GM23338 (cell line): ENCODE measurements around the gene NRG3. TPM values are rescaled to one million over a fixed set of nuclear protein-coding genes. Genes with fewer than 3 reads are reported as not detected.

Source experiments
- ATAC-seq: fragments of 200-7000 bp; cut with Tn5 transposase; 3 replicates; pipeline ENCODE4 v1.9.1; 2020
- DNase-seq: peaks from one replicate; pipeline ENCODE4 v3.0.0-alpha.2; 2015; ENCODE audit warnings: low spot score
- H2AFZ ChIP-seq: fragments of 200-600 bp; sonication (generic); 2 replicates; pipeline ENCODE4 v1.8.0; 2016; ENCODE audit warnings: antibody characterized with exemption, mild to moderate bottlenecking, moderate library complexity
- H3F3A ChIP-seq: fragments of 200-600 bp; sonication (generic); replicated peaks from 2 replicates; pipeline ENCODE4 v1.8.0; 2017; ENCODE audit warnings: antibody characterized with exemption, mixed run types, low read depth
- H3K27ac ChIP-seq: fragments of 200-600 bp; sonication (generic); 2 replicates; pipeline ENCODE4 v1.6.1; 2016; ENCODE audit warnings: low read depth
- H3K27me3 ChIP-seq: fragments of 200-600 bp; sonication (generic); 2 replicates; pipeline ENCODE4 v1.8.0; 2016; ENCODE audit warnings: mild to moderate bottlenecking, mixed run types, moderate library complexity; ENCODE audit not compliant: insufficient read depth
- H3K36me3 ChIP-seq: fragments of 200-600 bp; sonication (generic); 2 replicates; pipeline ENCODE4 v1.8.0; 2016; ENCODE audit warnings: mild to moderate bottlenecking; ENCODE audit not compliant: insufficient read depth
- H3K4me1 ChIP-seq: fragments of 200-600 bp; sonication (generic); 2 replicates; pipeline ENCODE4 v1.8.0; 2016; ENCODE audit warnings: mild to moderate bottlenecking, moderate library complexity; ENCODE audit not compliant: insufficient read depth
- H3K4me2 ChIP-seq: fragments of 200-600 bp; sonication (generic); 2 replicates; pipeline ENCODE4 v1.7.1; 2017; ENCODE audit warnings: mixed run types
- H3K4me3 ChIP-seq: fragments of 200-600 bp; sonication (generic); 2 replicates; pipeline ENCODE4 v1.6.1; 2016; ENCODE audit warnings: mixed run types
- H3K79me2 ChIP-seq: fragments of 200-600 bp; sonication (generic); replicated peaks from 2 replicates; pipeline ENCODE4 v1.8.0; 2017; ENCODE audit warnings: mild to moderate bottlenecking; ENCODE audit not compliant: insufficient read depth
- H3K9me2 ChIP-seq: fragments of 200-600 bp; sonication (generic); 2 replicates; pipeline ENCODE4 v1.8.0; 2017; ENCODE audit not compliant: insufficient read depth
- H4K20me1 ChIP-seq: fragments of 200-600 bp; sonication (generic); replicated peaks from 2 replicates; pipeline ENCODE4 v1.8.0; 2017; ENCODE audit warnings: mild to moderate bottlenecking; ENCODE audit not compliant: insufficient read depth
- H3K27ac Mint-ChIP-seq: 2 replicates; pipeline ENCODE4 v1.8.0; 2020; ENCODE audit warnings: inconsistent platforms, mild to moderate bottlenecking, moderate library complexity, mixed read lengths
- H3K27me3 Mint-ChIP-seq: 3 replicates; pipeline ENCODE4 v1.8.0; 2022; ENCODE audit warnings: low read depth, mild to moderate bottlenecking, moderate library complexity, mixed read lengths, inconsistent platforms; ENCODE audit not compliant: insufficient read depth, poor library complexity
- H3K36me3 Mint-ChIP-seq: 3 replicates; pipeline ENCODE4 v1.8.0; 2021; ENCODE audit warnings: low read depth, mild to moderate bottlenecking, inconsistent platforms, moderate library complexity, mixed read lengths
- H3K4me1 Mint-ChIP-seq: 3 replicates; pipeline ENCODE4 v1.8.0; 2020; ENCODE audit warnings: mild to moderate bottlenecking, inconsistent platforms, mixed read lengths
- H3K4me3 Mint-ChIP-seq: 3 replicates; pipeline ENCODE4 v1.8.0; 2021; ENCODE audit warnings: moderate library complexity, mild to moderate bottlenecking, inconsistent platforms, mixed read lengths
- H3K9me3 Mint-ChIP-seq: 3 replicates; pipeline ENCODE4 v1.8.0; 2020; ENCODE audit warnings: moderate library complexity, mild to moderate bottlenecking, inconsistent platforms, mixed read lengths
- CREB1 ChIP-seq: fragments of 250-450 bp; sonication (Bioruptor Pico); IDR thresholded peaks from 2 replicates; pipeline ENCODE4 v1.5.0; 2020; ENCODE audit warnings: low read depth, mild to moderate bottlenecking, moderate library complexity
- CTCF ChIP-seq, 2 experiments: fragments of 200-600 bp in 1 of 2; sonication (generic) in 1 of 2; conservative IDR thresholded peaks; 2 replicates each; pipeline versions ENCODE4 v1.5.1 to v1.6.1; 2016 to 2017; ENCODE audit warnings: antibody characterized with exemption in 2 of 2, low read depth in 2 of 2, mild to moderate bottlenecking in 2 of 2, moderate library complexity in 1 of 2
- ETS1 ChIP-seq: IDR thresholded peaks from 2 replicates; pipeline ENCODE4 v1.6.1; 2016; ENCODE audit warnings: antibody characterized with exemption
- EZH2 ChIP-seq: fragments of 200-600 bp; sonication (generic); IDR thresholded peaks from one replicate; pipeline ENCODE4 v1.8.0; 2017; ENCODE audit warnings: antibody characterized with exemption, mild to moderate bottlenecking, low read depth; ENCODE audit not compliant: unreplicated experiment
- EZH2phosphoT487 ChIP-seq: fragments of 200-600 bp; sonication (generic); IDR thresholded peaks from one replicate; pipeline ENCODE4 v1.8.1; 2018; ENCODE audit warnings: antibody characterized with exemption; ENCODE audit not compliant: unreplicated experiment
- JUNB ChIP-seq: IDR thresholded peaks from one replicate; pipeline ENCODE4 v1.6.1; 2016; ENCODE audit warnings: antibody characterized with exemption; ENCODE audit not compliant: unreplicated experiment
- NANOG ChIP-seq: IDR thresholded peaks from 2 replicates; pipeline ENCODE4 v1.6.1; 2016; ENCODE audit warnings: antibody characterized with exemption, borderline replicate concordance
- POLR2AphosphoS5 ChIP-seq: IDR thresholded peaks from 2 replicates; pipeline ENCODE4 v1.6.1; 2016; ENCODE audit warnings: antibody characterized with exemption, low read depth
- REST ChIP-seq: IDR thresholded peaks from one replicate; pipeline ENCODE4 v1.6.1; 2018; ENCODE audit warnings: antibody characterized with exemption; ENCODE audit not compliant: unreplicated experiment
- STAT1 ChIP-seq: IDR thresholded peaks from one replicate; pipeline ENCODE4 v1.6.1; 2016; ENCODE audit warnings: antibody characterized with exemption; ENCODE audit not compliant: unreplicated experiment
- ZNF114 ChIP-seq: fragments of 250-450 bp; sonication (Bioruptor Pico); IDR thresholded peaks from 2 replicates; pipeline ENCODE4 v1.5.0; 2020; ENCODE audit warnings: mild to moderate bottlenecking, moderate library complexity
- ZNF331 ChIP-seq: fragments of 250-450 bp; sonication (Bioruptor Pico); IDR thresholded peaks from 2 replicates; pipeline ENCODE4 v1.5.0; 2020; ENCODE audit warnings: low read depth, mild to moderate bottlenecking, moderate library complexity
- ZNF462 ChIP-seq: fragments of 250-450 bp; sonication (Bioruptor Pico); IDR thresholded peaks from 2 replicates; pipeline ENCODE4 v1.5.0; 2020; ENCODE audit warnings: mild to moderate bottlenecking, moderate library complexity
- polyA plus RNA-seq: library from polyadenylated mRNA; unstranded; fragments of >200 nt; fragmentation: Nextera tagmentation; extraction: Ambion mirVana; gene quantifications from 2 replicates; pipeline ENCODE4 v1.2.1, GENCODE V29; 2016
- total RNA-seq: library from RNA; depleted of rRNA; stranded (reverse); fragments of >200 nt; shearing (Covaris generic); gene quantifications from 2 replicates; pipeline ENCODE4 v1.2.3, GENCODE V29; 2014

Gene NRG3
- total and polyA plus RNA-seq, 2 experiments from 2014 or later: 1.9 to 3.9 TPM

GRCh38 chr10:82757397-82757796, 882.4 kb downstream of the NRG3 start:
- Mint-ChIP-seq H3K36me3 (peaks cover 5% of the 10 kb centered on the region; the same call in 1 of the 3 replicates), H3K4me3 (no peak overlapping the region), H3K9me3 (no peaks in the 10 kb centered on the region; the same call in 2 of the 3 replicates), H3K27ac (peak overlapping the region; percentile 79), H3K27me3 (no peaks in the 10 kb centered on the region), H3K4me1 (peaks cover 36% of the 10 kb centered on the region)
- ATAC-seq (no peak; the same call in 2 of the 3 replicates), DNase-seq (peak; percentile 17)
- Histone ChIP-seq H4K20me1 (no peaks in the 10 kb centered on the region), H3K4me2 (0 out of 2 replicates have a peak overlapping the region, but pooled peaks have one; percentile 10), H3K27me3 (no peaks in the 10 kb centered on the region), H3K27ac (peak overlapping the region; percentile 17; the same call in 1 of the 2 replicates), H3K36me3 (no peaks in the 10 kb centered on the region), H3K4me3 (no peak overlapping the region), H3K9me2 (no peaks in the 10 kb centered on the region), H2AFZ (no peak overlapping the region), H3F3A (no peaks in the 10 kb centered on the region), H3K4me1 (peaks cover 16% of the 10 kb centered on the region), H3K79me2 (no peaks in the 10 kb centered on the region)
- TF ChIP-seq CREB1 (CRISPR knock-in tag): no peak
- no peak for TF ChIP-seq ETS1
- TF ChIP-seq ZNF331: no peak
- no peak for TF ChIP-seq JUNB
- TF ChIP-seq NANOG: no peak
- no peak for TF ChIP-seq EZH2
- TF ChIP-seq CTCF (conservative IDR thresholded peaks at IDR 0.05; ENCODE audit: low read depth in 2 of 2): no peak
- no peak for TF ChIP-seq ZNF462
- TF ChIP-seq POLR2AphosphoS5: no peak
- TF ChIP-seq EZH2phosphoT487: no peak
- no peak for TF ChIP-seq STAT1
- no peak for TF ChIP-seq ZNF114 (CRISPR knock-in tag)
- TF ChIP-seq REST: no peak
